ENCODE measurements around the gene ZSWIM4.

- TF ChIP-seq ARNT (IDR thresholded peaks at IDR 0.05), result no peak
- no peak for TF ChIP-seq LEF1 (IDR thresholded peaks at IDR 0.05; ENCODE audit: borderline replicate concordance)
- TF ChIP-seq ZNF384 (IDR thresholded peaks at IDR 0.05), result no peak
- TF ChIP-seq HDGF (IDR thresholded peaks at IDR 0.05; ENCODE audit: borderline replicate concordance), result no peak
Measured at GRCh38 chr19:13766095-13766481, 29.2 kb upstream of the ZSWIM4 start.

All from HEK293T (cell line).